IMR-90 (cell line): ENCODE results near the gene PHOX2A. TPM values are rescaled to one million over a fixed set of nuclear protein-coding genes. Genes with fewer than 3 reads are reported as not detected.

Experiments
- ATAC-seq: fragments of 200-7000 bp; cut with Tn5 transposase; 2 replicates; pipeline ENCODE4 v1.9.1; 2020; ENCODE audit warnings: low read depth, mild to moderate bottlenecking, moderate library complexity
- BruUV-seq: library from RNA; stranded (reverse); fragments of 400-500 nt; replicated peaks from 2 replicates; lab custom pipeline; 2021; lab: Mats Ljungman, UMichigan
- CTCF ChIA-PET: fragments of 300-600 bp; formaldehyde crosslinking; extraction: SDS; loops from one replicate; lab custom pipeline; 2021; ENCODE audit warnings: antibody characterized with exemption; lab: Yijun Ruan, JAX
- POLR2A ChIA-PET: fragments of 300-600 bp; sonication (Branson Sonifier 250); formaldehyde crosslinking; loops from one replicate; lab custom pipeline; 2022; ENCODE audit warnings: antibody characterized with exemption; ENCODE audit not compliant: unreplicated experiment; lab: Charles Lee
- DNase-seq: peaks from one replicate; pipeline ENCODE4 v3.0.0; 2013
- H2AFZ ChIP-seq: replicated peaks from 2 replicates; pipeline ENCODE3; 2013; ENCODE audit warnings: low read length, mild to moderate bottlenecking; ENCODE audit not compliant: poor library complexity
- H2AK5ac ChIP-seq: 2 replicates; pipeline ENCODE4 v1.6.1; 2013; ENCODE audit warnings: low read depth, low read length, inconsistent platforms
- H2AK9ac ChIP-seq: replicated peaks from 2 replicates; pipeline ENCODE3; 2013; ENCODE audit warnings: mild to moderate bottlenecking, low read depth, low read length, moderate library complexity; ENCODE audit not compliant: poor library complexity
- H2BK120ac ChIP-seq: 2 replicates; pipeline ENCODE4 v1.6.1; 2013; ENCODE audit warnings: low read depth, low read length, inconsistent platforms
- H2BK15ac ChIP-seq: 3 replicates; pipeline ENCODE4 v1.6.1; 2013; ENCODE audit warnings: low read depth, low read length, inconsistent platforms
- H2BK20ac ChIP-seq: 2 replicates; pipeline ENCODE4 v1.6.1; 2013; ENCODE audit warnings: low read depth, mild to moderate bottlenecking, inconsistent platforms, low read length, moderate library complexity
- H2BK5ac ChIP-seq: 2 replicates; pipeline ENCODE4 v1.6.1; 2013; ENCODE audit warnings: mild to moderate bottlenecking, low read depth, low read length, inconsistent platforms; ENCODE audit not compliant: poor library complexity, severe bottlenecking
- H3K14ac ChIP-seq: replicated peaks from 2 replicates; pipeline ENCODE4 v1.6.1; 2013; ENCODE audit warnings: low read depth, low read length, inconsistent platforms
- H3K18ac ChIP-seq: 2 replicates; pipeline ENCODE4 v1.6.1; 2013; ENCODE audit warnings: low read depth, low read length, control low read depth
- H3K23ac ChIP-seq: 2 replicates; pipeline ENCODE4 v1.6.1; 2013; ENCODE audit warnings: low read depth, low read length, inconsistent platforms
- H3K27ac ChIP-seq: 2 replicates; pipeline ENCODE4 v1.5.1; 2013; ENCODE audit warnings: mild to moderate bottlenecking, control low read depth, low read length; ENCODE audit not compliant: insufficient read depth
- H3K27me3 ChIP-seq: 2 replicates; pipeline ENCODE4 v1.6.1; 2013; ENCODE audit warnings: low read length; ENCODE audit not compliant: control insufficient read depth, insufficient read depth
- H3K36me3 ChIP-seq: 2 replicates; pipeline ENCODE4 v1.6.1; 2013; ENCODE audit warnings: low read length, mixed read lengths; ENCODE audit not compliant: control insufficient read depth, insufficient read depth
- H3K4ac ChIP-seq: 2 replicates; pipeline ENCODE4 v1.6.1; 2013; ENCODE audit warnings: low read depth, low read length, inconsistent platforms
- H3K4me1 ChIP-seq: 2 replicates; pipeline ENCODE4 v1.6.1; 2013; ENCODE audit warnings: low read length, mixed read lengths; ENCODE audit not compliant: control insufficient read depth, insufficient read depth
- H3K4me2 ChIP-seq: 2 replicates; pipeline ENCODE4 v1.6.1; 2013; ENCODE audit warnings: low read depth, mild to moderate bottlenecking, control low read depth, low read length, moderate library complexity
- H3K4me3 ChIP-seq: 2 replicates; pipeline ENCODE4 v1.5.1; 2013; ENCODE audit warnings: low read depth, mild to moderate bottlenecking, control low read depth, low read length, moderate library complexity; ENCODE audit not compliant: insufficient read depth
- H3K56ac ChIP-seq: 2 replicates; pipeline ENCODE4 v1.6.1; 2013; ENCODE audit warnings: low read length, inconsistent platforms; ENCODE audit not compliant: insufficient read depth; ENCODE audit errors: extremely low read depth
- H3K79me1 ChIP-seq, 2 experiments: 2 replicates each; pipeline ENCODE4 v1.6.1; 2013; ENCODE audit warnings: low read length in 2 of 2, inconsistent platforms in 1 of 2, low read depth in 1 of 2
- H3K9ac ChIP-seq: 2 replicates; pipeline ENCODE4 v1.6.1; 2013; ENCODE audit warnings: low read depth, low read length, control low read depth
- H3K9me1 ChIP-seq: 2 replicates; pipeline ENCODE4 v1.6.1; 2013; ENCODE audit warnings: low read length, inconsistent platforms; ENCODE audit not compliant: insufficient read depth
- H3K9me3 ChIP-seq: 2 replicates; pipeline ENCODE4 v1.6.1; 2013; ENCODE audit warnings: low read length; ENCODE audit not compliant: control insufficient read depth, insufficient read depth
- H4K20me1 ChIP-seq: 2 replicates; pipeline ENCODE4 v1.6.1; 2013; ENCODE audit warnings: low read length, inconsistent platforms; ENCODE audit not compliant: insufficient read depth
- H4K5ac ChIP-seq: 2 replicates; pipeline ENCODE4 v1.6.1; 2013; ENCODE audit warnings: mild to moderate bottlenecking, low read depth, low read length, control low read depth
- H4K8ac ChIP-seq, 2 experiments: 2 replicates each; pipeline ENCODE4 v1.6.1; 2013; ENCODE audit warnings: low read depth in 2 of 2, low read length in 2 of 2, control low read depth in 1 of 2, inconsistent platforms in 1 of 2
- H4K91ac ChIP-seq: 2 replicates; pipeline ENCODE4 v1.6.1; 2013; ENCODE audit warnings: low read depth, low read length, inconsistent platforms; ENCODE audit not compliant: insufficient read depth
- BHLHE40 ChIP-seq: fragments of 150-350 bp; IDR thresholded peaks from 2 replicates; pipeline ENCODE4 v1.6.1; 2016; ENCODE audit warnings: mild to moderate bottlenecking, low read depth, low read length
- CEBPB ChIP-seq: IDR thresholded peaks from 2 replicates; pipeline ENCODE4 v1.6.1; 2012; ENCODE audit warnings: low read depth, low read length, improper control_type of control experiment
- CHD1 ChIP-seq: IDR thresholded peaks from 2 replicates; pipeline ENCODE4 v1.6.1; 2012; ENCODE audit warnings: low read depth, low read length, improper control_type of control experiment
- ELK1 ChIP-seq: fragments of 150-350 bp; IDR thresholded peaks from 2 replicates; pipeline ENCODE4 v1.6.1; 2016; ENCODE audit warnings: low read depth, mild to moderate bottlenecking, low read length, moderate library complexity, borderline replicate concordance
- FOS ChIP-seq: fragments of 150-350 bp; IDR thresholded peaks from 2 replicates; pipeline ENCODE4 v1.6.1; 2016; ENCODE audit warnings: low read depth, low read length
- MAFK ChIP-seq: IDR thresholded peaks from 2 replicates; pipeline ENCODE4 v1.6.1; 2012; ENCODE audit warnings: low read depth, low read length, improper control_type of control experiment
- MAZ ChIP-seq: IDR thresholded peaks from 2 replicates; pipeline ENCODE4 v1.6.1; 2012; ENCODE audit warnings: low read depth, mild to moderate bottlenecking, low read length, improper control_type of control experiment, moderate library complexity, borderline replicate concordance
- MXI1 ChIP-seq: IDR thresholded peaks from 2 replicates; pipeline ENCODE4 v1.6.1; 2012; ENCODE audit warnings: low read depth, mild to moderate bottlenecking, low read length, moderate library complexity, borderline replicate concordance
- NFE2L2 ChIP-seq: fragments of 150-350 bp; IDR thresholded peaks from 2 replicates; pipeline ENCODE4 v1.6.1; 2016; ENCODE audit warnings: low read depth, mild to moderate bottlenecking, low read length
- POLR2A ChIP-seq: IDR thresholded peaks from 2 replicates; pipeline ENCODE4 v1.6.1; 2012; ENCODE audit warnings: mild to moderate bottlenecking, low read depth, low read length
- RAD21 ChIP-seq: IDR thresholded peaks from 2 replicates; pipeline ENCODE4 v1.6.1; 2012; ENCODE audit warnings: low read length, improper control_type of control experiment
- RCOR1 ChIP-seq: IDR thresholded peaks from 2 replicates; pipeline ENCODE4 v1.6.1; 2012; ENCODE audit warnings: mild to moderate bottlenecking, low read length, improper control_type of control experiment; ENCODE audit not compliant: insufficient replicate concordance
- RFX5 ChIP-seq: IDR thresholded peaks from 2 replicates; pipeline ENCODE4 v1.8.0; 2012; ENCODE audit warnings: low read depth, mild to moderate bottlenecking, low read length, moderate library complexity
- SMC3 ChIP-seq: fragments of 150-350 bp; IDR thresholded peaks from 2 replicates; pipeline ENCODE4 v1.6.1; 2016; ENCODE audit warnings: low read depth, mild to moderate bottlenecking, antibody characterized with exemption, low read length, moderate library complexity
- USF2 ChIP-seq: fragments of 150-350 bp; IDR thresholded peaks from 2 replicates; pipeline ENCODE4 v1.6.1; 2017; ENCODE audit warnings: mild to moderate bottlenecking, antibody characterized with exemption, low read length, low read depth
- WGBS, 2 experiments: methylation state at CpG; one replicate each; pipeline versions ENCODE4 v1.1.5 to v1.1.7; 2013; ENCODE audit warnings: missing lambda C conversion rate in 2 of 2; ENCODE audit not compliant: insufficient read length in 1 of 2; ENCODE audit errors: extremely low coverage in 2 of 2; 5-methylcytosine and 5-hydroxymethylcytosine counted together
- dilution Hi-C: fragments of 300-500 bp; cut with HindIII; formaldehyde crosslinking; loops from one replicate; pipeline ENCODE4 v1.14.3; 2018; ENCODE audit warnings: low sequenced_read_pairs; ENCODE audit not compliant: unreplicated experiment
- in situ Hi-C: fragments of 300-500 bp; cut with MboI; formaldehyde crosslinking; loops from 3 replicates; pipeline ENCODE4 v1.14.3; 2019; ENCODE audit warnings: low sequenced_read_pairs, inconsistent platforms, mixed read lengths
- intact Hi-C: fragments of 100-400 bp; cut with micrococcal nuclease; formaldehyde crosslinking; loops from 2 replicates; pipeline ENCODE4 v1.10.0; 2022
- polyA plus RNA-seq, 3 experiments: library from polyadenylated mRNA; depleted of rRNA; stranded (reverse); fragments of >200 nt; gene quantifications; 2 replicates each; pipeline ENCODE4 v1.2.3, GENCODE V29; 2012; ENCODE audit warnings: low replicate concordance in 1 of 3
- total RNA-seq: library from RNA; depleted of rRNA; stranded (reverse); fragments of >200 nt; gene quantifications from 2 replicates; pipeline ENCODE4 v1.2.3, GENCODE V29; 2012
- TF ChIP-seq, protein P1 (sequence below): conservative IDR thresholded peaks from 2 replicates; pipeline ENCODE4 v1.5.1; 2012; ENCODE audit warnings: mild to moderate bottlenecking, low read depth, low read length, improper control_type of control experiment

Gene PHOX2A
- total and polyA plus RNA-seq, 2 of the 4 experiments (the other 2 are of a cell fraction): not detected

DNA sequence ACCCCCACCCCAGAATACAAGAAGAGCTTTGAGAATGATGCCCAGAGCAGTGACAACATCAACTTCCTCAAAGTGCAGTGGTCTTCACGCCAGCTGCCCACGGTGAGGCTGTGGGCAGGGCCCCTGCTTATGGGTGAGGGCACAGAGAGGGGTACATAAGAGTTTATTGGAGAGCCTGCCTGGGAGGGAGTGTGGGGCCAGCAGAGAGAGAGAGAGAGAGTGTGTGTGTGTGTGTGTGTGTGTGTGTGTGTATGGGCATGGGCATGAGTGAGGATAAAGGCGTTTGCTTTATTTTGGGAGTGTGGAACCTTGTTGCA is 9.5 kb downstream of the PHOX2A start:
- in situ Hi-C loops (no loop called here), intact Hi-C loops (no loop called here), dilution Hi-C loops (no loop called here)
- ATAC-seq: no peak
- Histone ChIP-seq H3K9me1 (no peaks in the 10 kb centered on the region), H4K91ac (no peak overlapping the region), H3K9me3 (no peaks in the 10 kb centered on the region), H3K36me3 (peaks cover 82% of the 10 kb centered on the region), H2BK20ac (no peak overlapping the region), H3K56ac (no peak overlapping the region), H4K20me1 (peaks cover 72% of the 10 kb centered on the region), H3K9ac (no peak overlapping the region), H3K18ac (no peak overlapping the region), H3K4me3 (no peak overlapping the region), H3K4me2 (no peak overlapping the region), H4K8ac (no peak overlapping the region), H3K79me1 (peaks cover 9 to 42% of the 10 kb centered on the region in 2 experiments), H3K4ac (no peak overlapping the region), H3K23ac (no peak overlapping the region), H3K27ac (no peak overlapping the region), H4K5ac (no peak overlapping the region), H2BK120ac (no peak overlapping the region), H2BK15ac (no peak overlapping the region), H2AFZ (no peak overlapping the region), H3K27me3 (no peaks in the 10 kb centered on the region; the same call in 1 of the 2 replicates), H2BK5ac (no peak overlapping the region), H2AK9ac (no peak overlapping the region), H3K4me1 (peaks cover 1% of the 10 kb centered on the region; the same call in 1 of the 2 replicates), H3K14ac (no peak overlapping the region), H2AK5ac (no peak overlapping the region)
- TF ChIP-seq BHLHE40 (no peak), RAD21 (no peak), CHD1 (no peak), MAZ (no peak), ELK1 (no peak), SMC3 (no peak), MXI1 (no peak), POLR2A (no peak), MAFK (no peak), USF2 (no peak), CEBPB (no peak), RFX5 (no peak), RCOR1 (no peak), FOS (no peak), NFE2L2 (no peak)
- TF ChIP-seq, protein P1, sequence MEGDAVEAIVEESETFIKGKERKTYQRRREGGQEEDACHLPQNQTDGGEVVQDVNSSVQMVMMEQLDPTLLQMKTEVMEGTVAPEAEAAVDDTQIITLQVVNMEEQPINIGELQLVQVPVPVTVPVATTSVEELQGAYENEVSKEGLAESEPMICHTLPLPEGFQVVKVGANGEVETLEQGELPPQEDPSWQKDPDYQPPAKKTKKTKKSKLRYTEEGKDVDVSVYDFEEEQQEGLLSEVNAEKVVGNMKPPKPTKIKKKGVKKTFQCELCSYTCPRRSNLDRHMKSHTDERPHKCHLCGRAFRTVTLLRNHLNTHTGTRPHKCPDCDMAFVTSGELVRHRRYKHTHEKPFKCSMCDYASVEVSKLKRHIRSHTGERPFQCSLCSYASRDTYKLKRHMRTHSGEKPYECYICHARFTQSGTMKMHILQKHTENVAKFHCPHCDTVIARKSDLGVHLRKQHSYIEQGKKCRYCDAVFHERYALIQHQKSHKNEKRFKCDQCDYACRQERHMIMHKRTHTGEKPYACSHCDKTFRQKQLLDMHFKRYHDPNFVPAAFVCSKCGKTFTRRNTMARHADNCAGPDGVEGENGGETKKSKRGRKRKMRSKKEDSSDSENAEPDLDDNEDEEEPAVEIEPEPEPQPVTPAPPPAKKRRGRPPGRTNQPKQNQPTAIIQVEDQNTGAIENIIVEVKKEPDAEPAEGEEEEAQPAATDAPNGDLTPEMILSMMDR: no peak
- no peak for DNase-seq
- WGBS, 2 experiments: 60% methylated on average over 1 of the region's 3 CpGs; no CpG with 5 or more reads in 1 of the 2 experiments
- no TSS peak for BruUV-seq
- ChIA-PET POLR2A (interaction anchor here (0.7 kb wide), 1 partner anchor 9 kb away, joined by 3 read pairs; no protein-coding TSS in a partner anchor), CTCF (no interaction called here)
